Measurements from ENCODE around the gene GREB1L. TPM values are rescaled to one million over a fixed set of nuclear protein-coding genes. Genes with fewer than 3 reads are reported as not detected.

The GREB1L gene
- total RNA-seq, 1 experiment from 2014 or later = 0.26 TPM

DNA sequence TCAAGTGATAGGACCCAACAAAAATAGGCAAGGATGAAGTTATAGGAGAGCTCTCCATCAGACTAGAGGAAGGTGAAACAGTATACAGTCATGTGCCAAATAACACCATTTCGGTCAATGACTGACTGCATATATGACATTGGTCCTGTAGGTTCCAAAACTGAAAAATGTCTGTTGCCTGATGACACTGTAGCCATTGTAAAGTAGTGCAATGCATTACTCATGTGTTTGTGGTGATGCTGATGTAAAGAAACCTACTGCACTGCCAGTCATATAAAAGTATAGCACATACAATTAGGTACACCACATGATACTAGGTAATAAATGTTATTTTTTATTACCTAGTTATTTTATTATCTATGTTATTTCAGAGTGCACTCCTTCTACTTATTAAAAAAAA lies 147.9 kb downstream of the GREB1L start:
- no peak overlapping the region for H3K4me3 Mint-ChIP-seq
- H3K27me3 Mint-ChIP-seq (ENCODE audit: low read depth) = peaks cover 99% of the 10 kb centered on the region
- H3K27ac Mint-ChIP-seq = no peak overlapping the region
- TF ChIP-seq TEAD1 (CRISPR knock-in tag; IDR thresholded peaks at IDR 0.05) (no peak), MYBL2 (CRISPR knock-in tag; IDR thresholded peaks at IDR 0.05) (no peak), TEAD4 (CRISPR knock-in tag; IDR thresholded peaks at IDR 0.05) (no peak), ETV6 (CRISPR knock-in tag; IDR thresholded peaks at IDR 0.05) (no peak), GTF2I (CRISPR knock-in tag; conservative IDR thresholded peaks at IDR 0.05) (no peak), NFYB (CRISPR knock-in tag; conservative IDR thresholded peaks at IDR 0.05; ENCODE audit: low read depth) (no peak), OVOL2 (CRISPR knock-in tag; IDR thresholded peaks at IDR 0.05; ENCODE audit: borderline replicate concordance) (no peak), GRHL2 (CRISPR knock-in tag; IDR thresholded peaks at IDR 0.05; ENCODE audit: insufficient replicate concordance, severe bottlenecking) (no peak), NFE2L1 (CRISPR knock-in tag; IDR thresholded peaks at IDR 0.05) (no peak), KAT7 (CRISPR knock-in tag; IDR thresholded peaks at IDR 0.05; ENCODE audit: borderline replicate concordance) (no peak), SOX15 (CRISPR knock-in tag; IDR thresholded peaks at IDR 0.05) (no peak), NR1H2 (CRISPR knock-in tag; IDR thresholded peaks at IDR 0.05) (no peak)
- TF ChIP-seq, protein P1, sequence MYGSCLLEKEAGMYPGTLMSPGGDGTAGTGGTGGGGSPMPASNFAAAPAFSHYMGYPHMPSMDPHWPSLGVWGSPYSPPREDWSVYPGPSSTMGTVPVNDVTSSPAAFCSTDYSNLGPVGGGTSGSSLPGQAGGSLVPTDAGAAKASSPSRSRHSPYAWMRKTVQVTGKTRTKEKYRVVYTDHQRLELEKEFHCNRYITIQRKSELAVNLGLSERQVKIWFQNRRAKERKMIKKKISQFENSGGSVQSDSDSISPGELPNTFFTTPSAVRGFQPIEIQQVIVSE (CRISPR knock-in tag; IDR thresholded peaks at IDR 0.05; ENCODE audit: borderline replicate concordance) = no peak
- TF ChIP-seq, protein P2, sequence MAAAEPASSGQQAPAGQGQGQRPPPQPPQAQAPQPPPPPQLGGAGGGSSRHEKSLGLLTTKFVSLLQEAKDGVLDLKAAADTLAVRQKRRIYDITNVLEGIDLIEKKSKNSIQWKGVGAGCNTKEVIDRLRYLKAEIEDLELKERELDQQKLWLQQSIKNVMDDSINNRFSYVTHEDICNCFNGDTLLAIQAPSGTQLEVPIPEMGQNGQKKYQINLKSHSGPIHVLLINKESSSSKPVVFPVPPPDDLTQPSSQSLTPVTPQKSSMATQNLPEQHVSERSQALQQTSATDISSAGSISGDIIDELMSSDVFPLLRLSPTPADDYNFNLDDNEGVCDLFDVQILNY (CRISPR knock-in tag; IDR thresholded peaks at IDR 0.05) = no peak
- TF ChIP-seq, protein P3, sequence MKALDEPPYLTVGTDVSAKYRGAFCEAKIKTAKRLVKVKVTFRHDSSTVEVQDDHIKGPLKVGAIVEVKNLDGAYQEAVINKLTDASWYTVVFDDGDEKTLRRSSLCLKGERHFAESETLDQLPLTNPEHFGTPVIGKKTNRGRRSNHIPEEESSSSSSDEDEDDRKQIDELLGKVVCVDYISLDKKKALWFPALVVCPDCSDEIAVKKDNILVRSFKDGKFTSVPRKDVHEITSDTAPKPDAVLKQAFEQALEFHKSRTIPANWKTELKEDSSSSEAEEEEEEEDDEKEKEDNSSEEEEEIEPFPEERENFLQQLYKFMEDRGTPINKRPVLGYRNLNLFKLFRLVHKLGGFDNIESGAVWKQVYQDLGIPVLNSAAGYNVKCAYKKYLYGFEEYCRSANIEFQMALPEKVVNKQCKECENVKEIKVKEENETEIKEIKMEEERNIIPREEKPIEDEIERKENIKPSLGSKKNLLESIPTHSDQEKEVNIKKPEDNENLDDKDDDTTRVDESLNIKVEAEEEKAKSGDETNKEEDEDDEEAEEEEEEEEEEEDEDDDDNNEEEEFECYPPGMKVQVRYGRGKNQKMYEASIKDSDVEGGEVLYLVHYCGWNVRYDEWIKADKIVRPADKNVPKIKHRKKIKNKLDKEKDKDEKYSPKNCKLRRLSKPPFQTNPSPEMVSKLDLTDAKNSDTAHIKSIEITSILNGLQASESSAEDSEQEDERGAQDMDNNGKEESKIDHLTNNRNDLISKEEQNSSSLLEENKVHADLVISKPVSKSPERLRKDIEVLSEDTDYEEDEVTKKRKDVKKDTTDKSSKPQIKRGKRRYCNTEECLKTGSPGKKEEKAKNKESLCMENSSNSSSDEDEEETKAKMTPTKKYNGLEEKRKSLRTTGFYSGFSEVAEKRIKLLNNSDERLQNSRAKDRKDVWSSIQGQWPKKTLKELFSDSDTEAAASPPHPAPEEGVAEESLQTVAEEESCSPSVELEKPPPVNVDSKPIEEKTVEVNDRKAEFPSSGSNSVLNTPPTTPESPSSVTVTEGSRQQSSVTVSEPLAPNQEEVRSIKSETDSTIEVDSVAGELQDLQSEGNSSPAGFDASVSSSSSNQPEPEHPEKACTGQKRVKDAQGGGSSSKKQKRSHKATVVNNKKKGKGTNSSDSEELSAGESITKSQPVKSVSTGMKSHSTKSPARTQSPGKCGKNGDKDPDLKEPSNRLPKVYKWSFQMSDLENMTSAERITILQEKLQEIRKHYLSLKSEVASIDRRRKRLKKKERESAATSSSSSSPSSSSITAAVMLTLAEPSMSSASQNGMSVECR (CRISPR knock-in tag; IDR thresholded peaks at IDR 0.05; ENCODE audit: borderline replicate concordance) = no peak
- TF ChIP-seq, protein P4, sequence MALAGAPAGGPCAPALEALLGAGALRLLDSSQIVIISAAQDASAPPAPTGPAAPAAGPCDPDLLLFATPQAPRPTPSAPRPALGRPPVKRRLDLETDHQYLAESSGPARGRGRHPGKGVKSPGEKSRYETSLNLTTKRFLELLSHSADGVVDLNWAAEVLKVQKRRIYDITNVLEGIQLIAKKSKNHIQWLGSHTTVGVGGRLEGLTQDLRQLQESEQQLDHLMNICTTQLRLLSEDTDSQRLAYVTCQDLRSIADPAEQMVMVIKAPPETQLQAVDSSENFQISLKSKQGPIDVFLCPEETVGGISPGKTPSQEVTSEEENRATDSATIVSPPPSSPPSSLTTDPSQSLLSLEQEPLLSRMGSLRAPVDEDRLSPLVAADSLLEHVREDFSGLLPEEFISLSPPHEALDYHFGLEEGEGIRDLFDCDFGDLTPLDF (CRISPR knock-in tag; IDR thresholded peaks at IDR 0.05) = no peak
- TF ChIP-seq, protein P5, sequence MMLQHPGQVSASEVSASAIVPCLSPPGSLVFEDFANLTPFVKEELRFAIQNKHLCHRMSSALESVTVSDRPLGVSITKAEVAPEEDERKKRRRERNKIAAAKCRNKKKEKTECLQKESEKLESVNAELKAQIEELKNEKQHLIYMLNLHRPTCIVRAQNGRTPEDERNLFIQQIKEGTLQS (CRISPR knock-in tag; conservative IDR thresholded peaks at IDR 0.05) = no peak
- TF ChIP-seq, protein P6, sequence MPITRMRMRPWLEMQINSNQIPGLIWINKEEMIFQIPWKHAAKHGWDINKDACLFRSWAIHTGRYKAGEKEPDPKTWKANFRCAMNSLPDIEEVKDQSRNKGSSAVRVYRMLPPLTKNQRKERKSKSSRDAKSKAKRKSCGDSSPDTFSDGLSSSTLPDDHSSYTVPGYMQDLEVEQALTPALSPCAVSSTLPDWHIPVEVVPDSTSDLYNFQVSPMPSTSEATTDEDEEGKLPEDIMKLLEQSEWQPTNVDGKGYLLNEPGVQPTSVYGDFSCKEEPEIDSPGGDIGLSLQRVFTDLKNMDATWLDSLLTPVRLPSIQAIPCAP (CRISPR knock-in tag; IDR thresholded peaks at IDR 0.05) = no peak
- ATAC-seq (no peak), DNase-seq (ENCODE audit: low spot score) (no peak)
- CTCF ChIA-PET = no interaction called here
- H3K36me3 Mint-ChIP-seq = no peaks in the 10 kb centered on the region
- peaks cover 16% of the 10 kb centered on the region for H3K4me1 Mint-ChIP-seq
- no peaks in the 10 kb centered on the region for H3K9me3 Mint-ChIP-seq
- POLR2A ChIA-PET = no interaction called here

DNA sequence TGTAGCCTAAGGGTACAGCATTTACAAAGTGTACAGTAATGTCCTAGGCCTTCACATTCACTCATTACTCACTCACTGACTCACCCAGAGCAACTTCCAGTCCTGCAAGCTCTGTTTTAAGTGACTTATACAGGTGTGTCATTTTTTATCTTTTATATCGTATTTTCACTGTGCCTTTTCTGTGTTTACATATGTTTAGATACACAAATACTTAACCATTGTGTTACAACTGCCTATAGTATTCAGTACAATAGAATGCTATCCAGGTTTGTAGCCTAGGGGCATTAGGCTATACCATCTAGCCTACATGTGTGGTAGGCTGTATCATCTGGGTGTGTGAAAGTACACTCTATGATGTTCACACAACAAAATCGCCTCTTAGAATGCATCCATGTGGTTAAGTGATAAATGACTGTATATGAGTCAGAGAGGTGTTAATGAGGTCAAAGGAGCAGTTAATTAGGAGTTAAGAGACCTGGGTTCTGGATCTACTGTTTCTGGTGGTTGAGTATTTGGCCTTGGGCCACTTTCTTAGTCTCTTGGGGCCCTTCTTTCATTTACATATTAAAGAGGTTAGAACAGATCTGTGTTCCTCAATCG lies 149.1 kb downstream of the GREB1L start:
- Mint-ChIP-seq H3K36me3 (no peaks in the 10 kb centered on the region), H3K9me3 (no peaks in the 10 kb centered on the region), H3K27ac (no peak overlapping the region), H3K4me1 (peaks cover 16% of the 10 kb centered on the region), H3K4me3 (no peak overlapping the region), H3K27me3 (ENCODE audit: low read depth) (peaks cover 96% of the 10 kb centered on the region)
- TF ChIP-seq, protein P7, sequence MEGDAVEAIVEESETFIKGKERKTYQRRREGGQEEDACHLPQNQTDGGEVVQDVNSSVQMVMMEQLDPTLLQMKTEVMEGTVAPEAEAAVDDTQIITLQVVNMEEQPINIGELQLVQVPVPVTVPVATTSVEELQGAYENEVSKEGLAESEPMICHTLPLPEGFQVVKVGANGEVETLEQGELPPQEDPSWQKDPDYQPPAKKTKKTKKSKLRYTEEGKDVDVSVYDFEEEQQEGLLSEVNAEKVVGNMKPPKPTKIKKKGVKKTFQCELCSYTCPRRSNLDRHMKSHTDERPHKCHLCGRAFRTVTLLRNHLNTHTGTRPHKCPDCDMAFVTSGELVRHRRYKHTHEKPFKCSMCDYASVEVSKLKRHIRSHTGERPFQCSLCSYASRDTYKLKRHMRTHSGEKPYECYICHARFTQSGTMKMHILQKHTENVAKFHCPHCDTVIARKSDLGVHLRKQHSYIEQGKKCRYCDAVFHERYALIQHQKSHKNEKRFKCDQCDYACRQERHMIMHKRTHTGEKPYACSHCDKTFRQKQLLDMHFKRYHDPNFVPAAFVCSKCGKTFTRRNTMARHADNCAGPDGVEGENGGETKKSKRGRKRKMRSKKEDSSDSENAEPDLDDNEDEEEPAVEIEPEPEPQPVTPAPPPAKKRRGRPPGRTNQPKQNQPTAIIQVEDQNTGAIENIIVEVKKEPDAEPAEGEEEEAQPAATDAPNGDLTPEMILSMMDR (IDR thresholded peaks at IDR 0.05) = no peak
- TF ChIP-seq TP53 (CRISPR knock-in tag; IDR thresholded peaks at IDR 0.05) (no peak), TEAD1 (CRISPR knock-in tag; IDR thresholded peaks at IDR 0.05) (no peak), PRRX2 (CRISPR knock-in tag; IDR thresholded peaks at IDR 0.05) (no peak), ZNF263 (CRISPR knock-in tag; IDR thresholded peaks at IDR 0.05; ENCODE audit: low read depth) (no peak), GTF2I (CRISPR knock-in tag; conservative IDR thresholded peaks at IDR 0.05) (no peak), IRF2 (CRISPR knock-in tag; IDR thresholded peaks at IDR 0.05; ENCODE audit: borderline replicate concordance, low read depth) (no peak), NR3C1 (CRISPR knock-in tag; conservative IDR thresholded peaks at IDR 0.05; ENCODE audit: low read depth) (no peak), JAZF1 (CRISPR knock-in tag; IDR thresholded peaks at IDR 0.05) (no peak)
- TF ChIP-seq, protein P6 (CRISPR knock-in tag; IDR thresholded peaks at IDR 0.05) = no peak
- ATAC-seq (no peak), DNase-seq (ENCODE audit: low spot score) (no peak)
- POLR2A ChIA-PET = no interaction called here
- CTCF ChIA-PET = no interaction called here

All from WTC11 (cell line).